Chondrocyte (in vitro differentiated cells): ENCODE results near the gene RUNX2. TPM values are rescaled to one million over a fixed set of nuclear protein-coding genes. Genes with fewer than 3 reads are reported as not detected.

Experiments used
- DNase-seq: peaks from one replicate; pipeline ENCODE4 v3.0.0; 2021; ENCODE audit warnings: mixed read lengths, low spot score
- H3K27ac Mint-ChIP-seq: one replicate; pipeline ENCODE4 v1.8.0; 2021; ENCODE audit warnings: mild to moderate bottlenecking, moderate library complexity, mixed read lengths; ENCODE audit not compliant: unreplicated experiment
- H3K27me3 Mint-ChIP-seq: 2 replicates; pipeline ENCODE4 v1.8.0; 2021; ENCODE audit warnings: low read depth, mixed read lengths
- H3K36me3 Mint-ChIP-seq: 2 replicates; pipeline ENCODE4 v1.8.0; 2021; ENCODE audit warnings: low read depth, mixed read lengths
- H3K4me1 Mint-ChIP-seq: 2 replicates; pipeline ENCODE4 v1.8.0; 2021; ENCODE audit warnings: low read depth, mild to moderate bottlenecking, mixed read lengths
- H3K4me3 Mint-ChIP-seq: one replicate; pipeline ENCODE4 v1.8.0; 2021; ENCODE audit warnings: mild to moderate bottlenecking, moderate library complexity, mixed read lengths; ENCODE audit not compliant: unreplicated experiment
- H3K9me3 Mint-ChIP-seq: 2 replicates; pipeline ENCODE4 v1.8.0; 2021; ENCODE audit warnings: low read depth, mixed read lengths
- total RNA-seq: library from RNA; stranded (reverse); gene quantifications from 3 replicates; pipeline ENCODE4 v1.2.1, GENCODE V29; 2021
- TF ChIP-seq, protein P1 (sequence below): fragments of 200-600 bp; sonication (generic); IDR thresholded peaks from 2 replicates; pipeline ENCODE4 v1.5.0; 2021; ENCODE audit warnings: antibody characterized with exemption, mild to moderate bottlenecking, moderate library complexity

The RUNX2 gene
- total RNA-seq, 1 donor from 2014 or later, result 12.2 TPM

DNA sequence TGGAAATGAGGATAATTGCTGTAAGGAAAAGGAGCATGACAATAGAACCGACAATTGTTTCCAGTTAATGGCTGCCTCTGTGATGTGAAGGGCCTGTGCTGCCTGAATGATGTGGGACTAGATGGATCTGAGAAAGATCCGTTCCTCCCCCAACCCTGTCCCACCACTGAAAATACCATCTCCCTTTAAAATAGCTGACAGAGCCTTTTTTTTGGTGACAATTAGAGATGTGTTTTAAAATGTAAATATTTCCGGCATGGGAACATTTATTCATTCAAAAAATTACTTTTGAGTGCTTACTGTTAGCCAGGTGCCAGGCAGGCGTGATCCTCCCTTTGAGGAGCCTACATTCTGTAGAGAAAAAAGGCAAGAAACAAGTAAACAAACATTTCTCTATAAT lies 122.0 kb downstream of the RUNX2 start:
- TF ChIP-seq, protein P1, sequence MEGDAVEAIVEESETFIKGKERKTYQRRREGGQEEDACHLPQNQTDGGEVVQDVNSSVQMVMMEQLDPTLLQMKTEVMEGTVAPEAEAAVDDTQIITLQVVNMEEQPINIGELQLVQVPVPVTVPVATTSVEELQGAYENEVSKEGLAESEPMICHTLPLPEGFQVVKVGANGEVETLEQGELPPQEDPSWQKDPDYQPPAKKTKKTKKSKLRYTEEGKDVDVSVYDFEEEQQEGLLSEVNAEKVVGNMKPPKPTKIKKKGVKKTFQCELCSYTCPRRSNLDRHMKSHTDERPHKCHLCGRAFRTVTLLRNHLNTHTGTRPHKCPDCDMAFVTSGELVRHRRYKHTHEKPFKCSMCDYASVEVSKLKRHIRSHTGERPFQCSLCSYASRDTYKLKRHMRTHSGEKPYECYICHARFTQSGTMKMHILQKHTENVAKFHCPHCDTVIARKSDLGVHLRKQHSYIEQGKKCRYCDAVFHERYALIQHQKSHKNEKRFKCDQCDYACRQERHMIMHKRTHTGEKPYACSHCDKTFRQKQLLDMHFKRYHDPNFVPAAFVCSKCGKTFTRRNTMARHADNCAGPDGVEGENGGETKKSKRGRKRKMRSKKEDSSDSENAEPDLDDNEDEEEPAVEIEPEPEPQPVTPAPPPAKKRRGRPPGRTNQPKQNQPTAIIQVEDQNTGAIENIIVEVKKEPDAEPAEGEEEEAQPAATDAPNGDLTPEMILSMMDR, result no peak
- Mint-ChIP-seq H3K9me3 (no peaks in the 10 kb centered on the region), H3K4me1 (peaks cover 63% of the 10 kb centered on the region), H3K27me3 (no peaks in the 10 kb centered on the region), H3K27ac (no peak overlapping the region), H3K4me3 (no peak overlapping the region), H3K36me3 (peaks cover 5% of the 10 kb centered on the region)
- DNase-seq, result no peak

DNA sequence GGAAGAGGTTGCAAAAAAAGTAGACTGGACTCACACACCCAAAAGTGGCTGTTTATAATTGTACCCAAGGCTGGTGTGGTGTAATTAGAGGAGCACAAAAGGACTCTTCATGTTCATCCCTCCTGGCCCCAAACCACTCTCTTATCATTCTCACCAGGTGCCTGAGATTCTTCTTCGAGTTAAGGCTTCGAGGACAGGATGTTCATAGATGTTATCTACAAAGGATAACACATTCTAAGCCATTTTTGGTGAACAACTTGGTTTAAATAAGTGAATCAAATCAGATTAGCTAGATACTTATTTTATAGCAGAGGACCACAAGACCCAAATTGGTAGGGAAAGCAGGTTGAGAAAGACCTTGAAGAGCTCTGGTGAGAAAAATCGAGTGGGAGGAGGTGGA lies 122.7 kb downstream of the RUNX2 start:
- no peaks in the 10 kb centered on the region for H3K9me3 Mint-ChIP-seq
- H3K4me3 Mint-ChIP-seq, result no peak overlapping the region
- TF ChIP-seq, protein P1, result no peak
- H3K27me3 Mint-ChIP-seq, result no peaks in the 10 kb centered on the region
- H3K4me1 Mint-ChIP-seq, result peaks cover 56% of the 10 kb centered on the region
- H3K27ac Mint-ChIP-seq, result no peak overlapping the region
- no peak for DNase-seq
- peaks cover 5% of the 10 kb centered on the region for H3K36me3 Mint-ChIP-seq

DNA sequence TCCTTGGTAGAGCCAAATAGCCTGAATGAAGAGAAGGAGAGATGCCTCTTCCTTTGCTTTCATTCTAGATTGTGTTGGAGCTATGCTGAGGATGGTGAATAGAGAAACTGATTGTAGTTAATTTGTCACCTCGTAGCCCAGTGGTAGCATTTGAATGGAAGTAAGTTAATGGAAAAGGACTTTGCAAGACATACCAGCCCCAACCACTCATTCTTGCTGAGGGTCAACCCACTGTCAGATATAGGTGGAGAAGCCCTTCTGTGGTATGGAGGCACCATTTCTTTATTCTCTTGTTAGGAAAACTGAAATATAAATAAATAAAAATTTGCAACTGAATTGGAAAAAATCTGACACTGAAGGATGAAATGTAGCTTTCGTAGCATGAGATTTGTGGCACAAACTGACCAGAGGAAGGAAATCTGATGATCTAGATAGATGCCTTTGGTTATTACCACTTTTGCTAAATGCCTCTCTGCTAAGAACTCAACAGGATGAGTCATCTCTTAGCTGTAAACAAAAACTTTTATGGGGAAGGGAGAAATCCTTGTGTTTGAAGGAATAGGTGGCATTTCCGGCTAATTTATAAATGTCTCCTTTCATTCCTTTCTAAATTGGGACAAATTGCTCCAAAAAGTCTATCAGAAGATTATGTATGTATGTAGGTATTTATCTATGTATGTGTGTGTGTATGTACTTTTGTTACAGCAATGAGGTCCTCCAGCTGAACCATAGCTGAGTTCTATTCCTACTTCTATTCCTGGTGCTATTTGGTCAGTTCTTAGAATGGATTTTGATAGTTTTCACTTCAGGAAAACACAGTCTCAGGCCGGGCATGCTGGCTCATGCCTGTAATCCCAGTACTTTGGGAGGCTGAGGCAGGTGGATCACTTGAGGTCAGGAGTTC lies 126.1 kb downstream of the RUNX2 start:
- Mint-ChIP-seq H3K9me3 (no peaks in the 10 kb centered on the region), H3K27me3 (no peaks in the 10 kb centered on the region), H3K36me3 (peaks cover 10% of the 10 kb centered on the region), H3K4me3 (no peak overlapping the region), H3K4me1 (peaks cover 21% of the 10 kb centered on the region), H3K27ac (no peak overlapping the region)
- TF ChIP-seq, protein P1, result no peak
- DNase-seq, result no peak

DNA sequence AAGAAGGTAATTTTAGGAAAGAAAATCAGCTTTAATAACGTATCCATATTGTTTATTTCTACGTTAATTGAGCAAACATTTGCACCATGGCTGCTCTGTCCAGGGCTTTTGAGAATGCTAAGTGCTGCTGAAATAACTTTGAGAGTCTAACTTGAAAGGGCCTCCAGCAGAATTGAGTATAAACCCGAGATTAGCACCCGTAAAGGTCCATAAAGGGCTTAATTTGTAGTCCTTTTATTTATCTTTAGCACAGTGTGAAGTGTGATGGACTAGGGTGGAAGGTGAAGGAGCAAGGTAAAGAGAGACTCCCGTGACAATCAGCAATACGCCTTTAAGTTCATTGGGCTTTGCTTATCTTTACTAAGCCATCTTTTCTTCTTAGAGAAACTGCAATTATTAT lies 127.3 kb downstream of the RUNX2 start:
- Mint-ChIP-seq H3K9me3 (no peaks in the 10 kb centered on the region), H3K4me1 (peaks cover 18% of the 10 kb centered on the region)
- TF ChIP-seq, protein P1, result no peak

DNA sequence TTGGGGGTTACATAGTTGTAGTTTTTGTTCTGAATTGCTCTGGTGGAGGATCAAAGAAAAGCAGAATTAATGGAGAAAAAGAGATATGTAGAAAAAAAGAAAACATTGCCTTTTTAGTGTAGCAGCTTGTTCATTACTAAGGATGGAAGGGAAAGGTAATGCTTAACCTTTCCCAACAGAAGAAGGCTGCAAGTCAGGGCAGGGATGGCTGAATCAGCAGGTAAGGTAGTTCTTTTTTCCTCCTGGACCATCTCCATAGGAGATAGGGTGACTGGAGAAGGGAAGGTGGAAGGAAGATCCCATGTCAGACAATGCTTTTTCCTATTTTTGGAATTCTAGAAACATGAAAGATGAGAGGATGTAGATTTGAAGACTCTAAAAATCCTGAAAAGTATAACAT lies 129.0 kb downstream of the RUNX2 start:
- H3K36me3 Mint-ChIP-seq, result peaks cover 7% of the 10 kb centered on the region
- no peak for DNase-seq
- peaks cover 12% of the 10 kb centered on the region for H3K4me1 Mint-ChIP-seq
- TF ChIP-seq, protein P1, result no peak
- H3K4me3 Mint-ChIP-seq, result no peak overlapping the region
- H3K9me3 Mint-ChIP-seq, result no peaks in the 10 kb centered on the region
- H3K27me3 Mint-ChIP-seq, result no peaks in the 10 kb centered on the region
- H3K27ac Mint-ChIP-seq, result no peak overlapping the region

More for the DNA sequence above, 127.3 kb downstream of the RUNX2 start:
- Mint-ChIP-seq H3K4me3 (no peak overlapping the region), H3K27me3 (no peaks in the 10 kb centered on the region), H3K27ac (no peak overlapping the region), H3K36me3 (peaks cover 10% of the 10 kb centered on the region)
- DNase-seq, result no peak
